ENCODE data around the gene CD36.
"Not testable (repeated sequence)": the region's sequence is repeated elsewhere in the genome, so short reads cannot be mapped to it uniquely, and the experiment has no call there.

CD36 gene

GRCh38 chr7:80656029-80656428, 17.6 kb downstream of the CD36 start:
- no peak for DNase-seq

GRCh38 chr7:80659120-80660055, 20.9 kb downstream of the CD36 start:
- DNase-seq, result peak; percentile 27

- DNase-seq, result no peak
Measured at GRCh38 chr7:80660939-80661338, 22.5 kb downstream of the CD36 start.

- DNase-seq, result no peak
Measured at GRCh38 chr7:80661729-80662128, 23.3 kb downstream of the CD36 start.

- DNase-seq, result no peak
Measured at GRCh38 chr7:80662252-80662651, 23.8 kb downstream of the CD36 start.

- no peak for DNase-seq
Measured at GRCh38 chr7:80665526-80665925, 27.1 kb downstream of the CD36 start.

GRCh38 chr7:80666376-80666775, 27.9 kb downstream of the CD36 start:
- DNase-seq, result no peak

GRCh38 chr7:80669367-80669766, 30.9 kb downstream of the CD36 start:
- DNase-seq, result not testable (repeated sequence)

GRCh38 chr7:80671744-80672143, 33.3 kb downstream of the CD36 start:
- DNase-seq, result no peak

GRCh38 chr7:80675090-80675489, 36.6 kb downstream of the CD36 start:
- no peak for DNase-seq

- no peak for DNase-seq
Measured at GRCh38 chr7:80676404-80676803, 38.0 kb downstream of the CD36 start.

GRCh38 chr7:80677629-80678028, 39.2 kb downstream of the CD36 start:
- DNase-seq, result no peak

- DNase-seq, result no peak
Measured at GRCh38 chr7:80678707-80679106, 40.3 kb downstream of the CD36 start.

- no peak for DNase-seq
Measured at GRCh38 chr7:80679921-80680907, 41.8 kb downstream of the CD36 start.

GRCh38 chr7:80681272-80681885, 42.9 kb downstream of the CD36 start:
- peak; percentile 6 for DNase-seq

- DNase-seq, result no peak
Measured at GRCh38 chr7:80682744-80683143, 44.3 kb downstream of the CD36 start.

- no peak for DNase-seq
Measured at GRCh38 chr7:80686576-80686975, 48.1 kb downstream of the CD36 start.

GRCh38 chr7:80699045-80699638, 60.7 kb downstream of the CD36 start:
- DNase-seq, result peak; percentile 34

- DNase-seq, result no peak
Measured at GRCh38 chr7:80699721-80700256, 61.3 kb downstream of the CD36 start.

- DNase-seq, result no peak
Measured at GRCh38 chr7:80703272-80703671, 64.8 kb downstream of the CD36 start.

- DNase-seq, result no peak
Measured at GRCh38 chr7:80705130-80705781, 66.8 kb downstream of the CD36 start.

- no peak for DNase-seq
Measured at GRCh38 chr7:80707318-80707717, 68.9 kb downstream of the CD36 start.

All from NCI-H2029 treated with DMSO at 0.1 percent for 48 hours (cell line).